Measurements from ENCODE around the gene DOK7. TPM values are rescaled to one million over a fixed set of nuclear protein-coding genes. Genes with fewer than 3 reads are reported as not detected.

DOK7 gene
- total RNA-seq, 1 experiment from 2014 or later = 0.26 TPM

DNA sequence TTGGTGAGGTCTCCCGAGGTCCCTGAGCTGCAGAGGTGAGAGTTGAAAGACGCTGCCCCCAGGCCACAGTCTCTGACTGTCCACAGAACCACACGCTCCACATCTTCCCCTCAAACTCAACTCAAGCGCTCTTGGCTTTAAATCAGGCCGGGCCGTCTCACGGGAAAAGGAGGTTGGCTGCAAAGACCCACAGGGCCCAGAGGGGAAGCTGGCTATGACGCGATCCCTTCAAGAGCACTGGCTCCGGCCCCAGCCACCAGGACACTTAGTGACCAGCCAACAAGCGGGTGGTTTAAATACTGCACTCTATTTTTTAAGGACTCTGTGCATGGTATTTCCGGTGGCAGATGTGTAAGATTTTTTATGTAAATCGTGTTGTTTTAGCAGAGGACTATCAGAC is 49.2 kb downstream of the DOK7 start:
- Mint-ChIP-seq H3K27ac (no peak overlapping the region), H3K4me3 (no peak overlapping the region), H3K9me3 (no peaks in the 10 kb centered on the region; a peak in 1 of 5 replicates), H3K36me3 (ENCODE audit: insufficient read depth in 1 of 3, low read depth in 3 of 3) (peaks cover 54 to 83% (median 79%) of the 10 kb centered on the region in 3 experiments), H3K27me3 (ENCODE audit: low read depth) (no peaks in the 10 kb centered on the region), H3K4me1 (peaks cover 3 to 7% of the 10 kb centered on the region in 2 experiments)
- no peak overlapping the region for H3K14ac ChIP-seq (ENCODE audit: insufficient read depth, low read length)
- H3K79me2 ChIP-seq (ENCODE audit: insufficient read depth, low read length) = no peaks in the 10 kb centered on the region
- H3T11ph ChIP-seq (ENCODE audit: low read length) = no peak overlapping the region
- H3K18ac ChIP-seq (ENCODE audit: insufficient read length, low read depth, low read length) = no peak overlapping the region
- H3K23ac ChIP-seq (ENCODE audit: insufficient read length, low read depth, low read length) = no peak overlapping the region
- H3K23me2 ChIP-seq (ENCODE audit: insufficient read length, low read depth, low read length, poor library complexity, severe bottlenecking) = no peaks in the 10 kb centered on the region
- no peaks in the 10 kb centered on the region for H4K20me1 ChIP-seq (ENCODE audit: control insufficient read depth, insufficient read depth, insufficient read length)
- no peak overlapping the region for H3K4me2 ChIP-seq (ENCODE audit: insufficient read depth, insufficient read length, low read length)
- H3K27ac ChIP-seq (ENCODE audit: insufficient read length, low read depth, low read length) = no peak overlapping the region
- H3K79me1 ChIP-seq (ENCODE audit: insufficient read depth, low read depth, low read length, poor library complexity, severe bottlenecking) = no peaks in the 10 kb centered on the region
- TF ChIP-seq, protein P1, sequence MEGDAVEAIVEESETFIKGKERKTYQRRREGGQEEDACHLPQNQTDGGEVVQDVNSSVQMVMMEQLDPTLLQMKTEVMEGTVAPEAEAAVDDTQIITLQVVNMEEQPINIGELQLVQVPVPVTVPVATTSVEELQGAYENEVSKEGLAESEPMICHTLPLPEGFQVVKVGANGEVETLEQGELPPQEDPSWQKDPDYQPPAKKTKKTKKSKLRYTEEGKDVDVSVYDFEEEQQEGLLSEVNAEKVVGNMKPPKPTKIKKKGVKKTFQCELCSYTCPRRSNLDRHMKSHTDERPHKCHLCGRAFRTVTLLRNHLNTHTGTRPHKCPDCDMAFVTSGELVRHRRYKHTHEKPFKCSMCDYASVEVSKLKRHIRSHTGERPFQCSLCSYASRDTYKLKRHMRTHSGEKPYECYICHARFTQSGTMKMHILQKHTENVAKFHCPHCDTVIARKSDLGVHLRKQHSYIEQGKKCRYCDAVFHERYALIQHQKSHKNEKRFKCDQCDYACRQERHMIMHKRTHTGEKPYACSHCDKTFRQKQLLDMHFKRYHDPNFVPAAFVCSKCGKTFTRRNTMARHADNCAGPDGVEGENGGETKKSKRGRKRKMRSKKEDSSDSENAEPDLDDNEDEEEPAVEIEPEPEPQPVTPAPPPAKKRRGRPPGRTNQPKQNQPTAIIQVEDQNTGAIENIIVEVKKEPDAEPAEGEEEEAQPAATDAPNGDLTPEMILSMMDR (conservative IDR thresholded peaks at IDR 0.05) = no peak
- H2AFZ ChIP-seq (ENCODE audit: low read length) = no peak overlapping the region
- H3K4ac ChIP-seq (ENCODE audit: low read depth, low read length) = no peak overlapping the region
- H3K4me1 ChIP-seq (ENCODE audit: insufficient read depth, low read length) = no peaks in the 10 kb centered on the region; the same call in 1 of the 2 replicates
- H2BK120ac ChIP-seq (ENCODE audit: low read depth, low read length, poor library complexity, severe bottlenecking) = no peak overlapping the region
- no peaks in the 10 kb centered on the region for H3K9me3 ChIP-seq (ENCODE audit: control insufficient read depth, low read depth, low read length)
- H4K91ac ChIP-seq (ENCODE audit: insufficient read length, low read depth, low read length) = no peak overlapping the region
- H3K27me3 ChIP-seq (ENCODE audit: insufficient read depth, low read length) = no peaks in the 10 kb centered on the region
- no peak overlapping the region for H2BK12ac ChIP-seq (ENCODE audit: insufficient read length, low read depth, low read length)
- no CpG with 5 or more reads among the region's 13 CpGs for WGBS (ENCODE audit: extremely low coverage, insufficient read length, low lambda C conversion rate)
- no peak overlapping the region for H3K9ac ChIP-seq (ENCODE audit: extremely low read depth, insufficient read length, low read length)
- no peak overlapping the region for H4K5ac ChIP-seq (ENCODE audit: insufficient read length, low read depth, low read length)
- no peak overlapping the region for H2BK15ac ChIP-seq (ENCODE audit: low read depth, low read length)
- no peak for DNase-seq
- no peak overlapping the region for H2BK20ac ChIP-seq (ENCODE audit: low read depth, low read length, poor library complexity, severe bottlenecking)
- H2AK5ac ChIP-seq (ENCODE audit: insufficient read length, low read length) = no peak overlapping the region
- no peak overlapping the region for H2BK5ac ChIP-seq (ENCODE audit: insufficient read length, low read length)
- no peak overlapping the region for H4K8ac ChIP-seq (replicated peaks; ENCODE audit: insufficient read length, low read depth, low read length)
- no peak overlapping the region for H3K56ac ChIP-seq (ENCODE audit: insufficient read length, low read depth, low read length)

Data from H9 (cell line).